HG02943 (cell line): ENCODE data around the gene INPP4B.
"Not testable (repeated sequence)": the region's sequence is repeated elsewhere in the genome, so short reads cannot be mapped to it uniquely, and the experiment has no call there.

ENCODE experiments used
- ATAC-seq: cut with Tn5 transposase; IDR thresholded peaks from one replicate; pipeline ENCODE4 v1.9.1; 2021; ENCODE audit warnings: mild to moderate bottlenecking, low read depth, moderate library complexity; ENCODE audit not compliant: unreplicated experiment

Gene INPP4B

DNA sequence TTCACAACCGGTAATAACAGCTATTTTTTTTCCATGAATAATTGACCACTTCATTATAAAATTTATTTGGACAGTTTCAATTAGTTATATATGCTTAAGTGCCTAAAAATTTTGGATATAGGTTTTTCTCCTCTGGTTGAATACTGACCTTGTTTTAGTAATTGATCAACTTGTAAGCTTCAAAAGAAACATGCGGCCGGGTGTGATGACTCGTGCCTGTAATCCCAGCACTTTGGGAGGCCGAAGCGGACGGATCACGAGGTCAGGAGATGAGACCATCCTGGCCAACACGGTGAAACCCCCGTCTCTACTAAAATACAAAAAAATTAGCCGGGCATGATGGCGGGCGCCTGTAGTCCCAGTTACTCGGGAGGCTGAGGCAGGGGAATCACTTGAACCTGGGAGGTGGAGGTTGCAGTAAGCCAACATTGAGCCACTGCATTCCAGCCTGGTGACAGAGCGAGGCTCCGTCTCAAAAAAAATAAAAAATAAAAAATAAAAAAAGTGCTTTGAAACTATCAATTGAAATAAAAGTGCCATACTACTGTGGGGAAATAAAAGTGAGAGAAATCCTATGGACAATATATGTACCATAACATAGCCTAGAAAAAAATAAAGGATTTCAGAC, 448.6 kb downstream of the INPP4B start:
- ATAC-seq: not testable (repeated sequence)

GRCh38 chr4:142396279-142396678, 449.8 kb downstream of the INPP4B start:
- no peak for ATAC-seq

DNA sequence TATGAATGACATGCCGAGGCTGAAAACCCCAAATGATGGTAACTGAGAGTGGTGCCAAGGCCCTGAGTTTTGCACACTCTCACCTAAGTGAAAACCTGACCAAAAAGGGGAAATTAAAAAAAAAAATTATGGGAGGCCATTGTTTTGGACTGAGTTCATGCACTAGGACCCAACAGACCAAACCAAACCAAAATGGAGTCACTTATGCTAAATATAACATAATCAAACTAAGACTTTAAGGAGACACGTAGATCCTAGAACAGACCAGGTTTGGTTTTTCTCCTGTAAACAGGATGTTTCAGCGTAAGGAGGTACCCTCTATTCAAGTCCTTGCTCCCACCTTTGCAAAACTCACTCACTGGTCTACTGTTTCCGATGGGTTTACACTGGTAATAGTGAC, 453.0 kb downstream of the INPP4B start:
- ATAC-seq: no peak

GRCh38 chr4:142386856-142387255, 459.2 kb downstream of the INPP4B start:
- ATAC-seq: no peak

GRCh38 chr4:142386449-142386848, 459.7 kb downstream of the INPP4B start:
- no peak for ATAC-seq

GRCh38 chr4:142383800-142384470, 462.2 kb downstream of the INPP4B start:
- ATAC-seq: no peak

GRCh38 chr4:142383354-142383753, 462.7 kb downstream of the INPP4B start:
- no peak for ATAC-seq

GRCh38 chr4:142380052-142380602, 466.0 kb downstream of the INPP4B start:
- no peak for ATAC-seq

GRCh38 chr4:142379277-142380051, 466.6 kb downstream of the INPP4B start:
- ATAC-seq: no peak

DNA sequence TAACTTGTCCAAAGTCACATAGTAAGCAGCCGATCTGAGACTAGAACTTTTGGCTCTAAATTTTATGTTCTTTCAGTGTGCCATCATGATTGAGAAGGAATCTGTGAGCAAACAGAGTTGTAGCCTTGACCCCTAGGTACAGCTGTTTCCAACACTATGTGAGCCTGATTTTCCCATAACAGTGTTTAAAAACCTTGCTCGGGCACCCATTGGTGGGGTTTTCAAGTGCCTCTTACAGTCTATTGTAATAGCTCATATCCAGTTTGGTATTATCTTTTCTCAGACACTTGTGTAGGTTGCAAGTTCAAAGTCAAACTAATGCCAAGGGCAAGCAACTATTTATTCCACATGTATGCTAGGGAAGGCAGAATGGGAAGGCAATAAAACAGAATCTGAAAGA, 467.9 kb downstream of the INPP4B start:
- no peak for ATAC-seq

DNA sequence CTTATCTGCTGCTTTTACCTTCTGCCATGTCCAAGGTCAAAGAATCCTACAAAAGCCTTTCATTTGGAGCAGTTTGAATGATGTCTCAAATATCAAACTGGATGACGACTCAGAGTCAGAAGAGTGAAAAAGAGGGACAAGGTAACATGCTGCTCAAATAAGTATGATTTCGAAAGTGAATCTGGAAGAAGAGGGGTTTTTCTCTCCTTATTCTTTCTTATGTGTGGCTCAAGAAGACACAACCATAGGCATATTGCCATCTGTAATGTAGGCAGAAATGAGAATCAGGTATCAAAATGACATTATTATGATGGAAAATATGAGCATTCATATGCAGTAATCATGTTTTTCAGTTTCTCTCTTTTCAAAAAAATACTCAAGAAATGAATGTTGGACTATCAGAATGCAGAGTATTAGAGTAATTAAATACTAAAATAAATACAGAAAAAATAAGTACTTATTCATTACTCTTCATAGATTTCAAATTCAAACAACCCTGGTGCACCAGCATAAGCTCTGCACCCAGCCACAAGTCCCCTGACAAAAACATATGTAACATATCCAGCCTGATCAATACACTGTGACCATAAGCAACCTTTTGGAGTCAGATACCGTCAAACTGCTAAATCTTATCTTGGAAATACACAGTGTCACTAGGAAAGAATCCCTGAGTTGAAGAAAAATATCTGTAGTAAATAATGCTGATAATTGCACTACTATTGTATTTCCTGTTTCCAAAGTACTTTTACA, 468.6 kb downstream of the INPP4B start:
- no peak for ATAC-seq

DNA sequence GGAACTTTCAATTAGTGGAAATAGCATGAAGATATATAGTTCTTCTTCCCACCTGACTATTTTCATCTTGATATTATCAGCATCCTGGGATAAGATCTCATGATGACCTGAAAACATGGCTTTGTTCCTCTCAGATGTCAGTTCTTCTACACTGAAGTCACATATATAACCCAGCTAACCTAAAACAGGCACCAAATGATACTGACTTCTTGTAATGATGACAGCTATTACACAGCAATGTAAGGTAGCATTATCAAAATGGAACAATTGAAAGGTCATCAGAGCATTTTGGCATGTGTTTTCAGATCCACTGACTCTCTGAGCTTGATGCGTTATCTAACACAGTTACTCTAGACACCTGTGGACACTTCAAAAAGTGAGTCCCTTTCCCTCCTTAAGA, 469.9 kb downstream of the INPP4B start:
- no peak for ATAC-seq

DNA sequence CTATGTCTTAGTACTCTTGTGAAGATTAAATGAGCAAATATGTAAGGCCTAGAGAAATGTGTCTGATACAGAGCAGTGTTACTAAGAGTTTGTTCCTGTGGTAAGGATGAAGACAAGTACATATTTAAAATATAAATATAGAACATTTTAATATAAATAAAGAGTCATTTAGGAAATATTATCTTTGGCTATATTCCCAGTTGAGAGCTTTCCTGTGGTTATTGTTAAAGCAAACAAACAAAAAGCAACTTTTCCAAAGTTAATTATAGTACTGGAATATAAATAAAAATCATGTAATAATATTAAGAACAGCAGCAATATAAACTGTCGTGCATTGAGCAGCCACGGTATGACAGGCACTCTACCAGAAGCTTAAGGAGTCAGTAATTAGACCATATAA, 472.5 kb downstream of the INPP4B start:
- no peak for ATAC-seq

- ATAC-seq: no peak
Observed at GRCh38 chr4:142372530-142373260, 473.4 kb downstream of the INPP4B start.

DNA sequence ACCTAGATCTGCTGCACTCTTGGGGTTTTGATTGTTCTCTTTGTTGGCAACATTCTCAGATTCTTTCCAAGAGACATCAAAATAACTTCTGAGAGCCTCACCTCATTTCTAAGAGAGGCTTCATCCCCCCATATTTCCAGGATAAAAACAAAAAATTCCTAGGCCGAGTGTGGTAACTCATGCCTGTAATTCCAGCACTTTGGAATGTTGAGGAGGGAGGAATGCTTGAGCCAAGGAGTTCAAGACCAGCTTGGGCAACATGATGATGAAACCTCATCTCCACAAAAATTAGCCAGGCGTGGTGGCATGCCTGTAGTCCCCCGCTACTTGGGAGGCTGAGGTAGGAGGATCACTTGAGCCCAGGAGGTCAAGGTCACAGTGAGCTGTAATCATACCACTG, 477.0 kb downstream of the INPP4B start:
- ATAC-seq: no peak

GRCh38 chr4:142367418-142368180, 478.5 kb downstream of the INPP4B start:
- ATAC-seq: no peak

GRCh38 chr4:142366769-142367181, 479.3 kb downstream of the INPP4B start:
- ATAC-seq: no peak

DNA sequence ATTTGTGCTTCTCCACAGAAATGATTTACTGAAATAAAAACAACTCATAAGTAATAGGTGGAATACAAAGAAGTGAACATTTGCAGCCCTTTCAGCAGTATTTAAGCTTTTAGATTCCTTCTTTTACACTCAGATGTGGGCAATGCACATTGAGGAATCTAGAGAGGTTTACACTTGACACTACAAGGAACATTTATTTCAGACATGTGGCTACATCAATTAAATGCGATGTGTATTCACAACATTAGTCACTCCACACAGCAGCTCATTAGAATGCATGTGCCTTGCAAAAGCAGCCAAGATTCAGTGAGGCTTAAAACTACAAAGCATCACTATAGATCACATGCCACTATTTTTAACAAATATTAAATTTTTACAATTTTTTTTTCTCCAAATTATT, 480.7 kb downstream of the INPP4B start:
- no peak for ATAC-seq

- ATAC-seq: no peak
Observed at GRCh38 chr4:142363686-142364085, 482.4 kb downstream of the INPP4B start.
